SK-N-SH (cell line): ENCODE results near the gene MTMR12. TPM values are rescaled to one million over a fixed set of nuclear protein-coding genes. Genes with fewer than 3 reads are reported as not detected.

Experiments
- CTCF ChIA-PET: fragments of 300-600, 350-600 bp; formaldehyde crosslinking; extraction: SDS; loops from one replicate; lab custom pipeline; 2021; lab: Yijun Ruan, JAX
- POLR2A ChIA-PET: fragments of 350-600 bp; sonication (Branson Sonifier 250); formaldehyde crosslinking; extraction: SDS; loops from one replicate; lab custom pipeline; 2020; ENCODE audit warnings: antibody characterized with exemption, inconsistent platforms; lab: Yijun Ruan, JAX
- DNase-seq: peaks from one replicate; pipeline ENCODE4 v3.0.0; 2012
- H2AFZ ChIP-seq: fragments of 200-600 bp; sonication (generic); 2 replicates; pipeline ENCODE4 v1.8.1; 2016; ENCODE audit warnings: antibody characterized with exemption, mild to moderate bottlenecking, low read depth
- H3F3A ChIP-seq: fragments of 200-600 bp; sonication (generic); replicated peaks from 2 replicates; pipeline ENCODE3; 2016; ENCODE audit warnings: antibody characterized with exemption, mild to moderate bottlenecking; ENCODE audit not compliant: insufficient read depth
- H3K27ac ChIP-seq, 2 experiments: fragments of 200-500 bp in 1 of 2; fragments of 200-600 bp in 1 of 2; sonication (Bioruptor generic) in 1 of 2; sonication (generic), shearing (Covaris generic) in 1 of 2; 2 replicates each; pipeline versions ENCODE4 v1.5.1 to v1.6.1; 2014 to 2016; ENCODE audit warnings: low read depth in 2 of 2, inconsistent platforms in 1 of 2, low read length in 1 of 2, mild to moderate bottlenecking in 1 of 2, mixed read lengths in 1 of 2
- H3K27me3 ChIP-seq: fragments of 200-600 bp; sonication (generic), shearing (Covaris generic); 2 replicates; pipeline ENCODE4 v1.6.1; 2016; ENCODE audit warnings: mixed run types; ENCODE audit not compliant: insufficient read depth
- H3K36me3 ChIP-seq, 2 experiments: fragments of 200-500 bp in 1 of 2; fragments of 200-600 bp in 1 of 2; sonication (Bioruptor generic) in 1 of 2; sonication (generic) in 1 of 2; replicated peaks in 1 of 2; 2 replicates each; pipeline versions ENCODE3 to v1.5.1; 2014 to 2016; ENCODE audit warnings: low read length in 1 of 2, mild to moderate bottlenecking in 1 of 2; ENCODE audit not compliant: insufficient read depth in 2 of 2, control insufficient read depth in 1 of 2
- H3K4me1 ChIP-seq, 2 experiments: fragments of 200-500 bp in 1 of 2; fragments of 200-600 bp in 1 of 2; sonication (Bioruptor generic) in 1 of 2; sonication (generic), shearing (Covaris generic) in 1 of 2; 2 replicates each; pipeline versions ENCODE4 v1.5.1 to v1.6.1; 2014 to 2016; ENCODE audit warnings: low read depth in 1 of 2, low read length in 1 of 2, mixed run types in 1 of 2; ENCODE audit not compliant: insufficient read depth in 2 of 2, control insufficient read depth in 1 of 2
- H3K4me2 ChIP-seq: fragments of 200-600 bp; sonication (generic), shearing (Covaris generic); 2 replicates; pipeline ENCODE4 v1.6.1; 2017; ENCODE audit warnings: mixed run types
- H3K4me3 ChIP-seq, 2 experiments: fragments of 200-500 bp in 1 of 2; fragments of 200-600 bp in 1 of 2; sonication (Bioruptor generic) in 1 of 2; sonication (generic), shearing (Covaris generic) in 1 of 2; 2 replicates each; pipeline versions ENCODE4 v1.5.1 to v1.8.1; 2014 to 2016; ENCODE audit warnings: low read depth in 2 of 2, inconsistent platforms in 1 of 2, low read length in 1 of 2, mild to moderate bottlenecking in 1 of 2, mixed read lengths in 1 of 2, moderate library complexity in 1 of 2
- H3K79me2 ChIP-seq: fragments of 200-600 bp; sonication (generic); 2 replicates; pipeline ENCODE4 v1.8.1; 2017; ENCODE audit warnings: mild to moderate bottlenecking; ENCODE audit not compliant: insufficient read depth
- H3K9ac ChIP-seq: fragments of 200-600 bp; sonication (generic); 2 replicates; pipeline ENCODE4 v1.6.1; 2017; ENCODE audit warnings: mixed run types
- H3K9me2 ChIP-seq: fragments of 200-600 bp; sonication (generic); 2 replicates; pipeline ENCODE4 v1.6.1; 2017; ENCODE audit warnings: mixed run types
- H3K9me3 ChIP-seq: fragments of 200-600 bp; sonication (generic); 2 replicates; pipeline ENCODE4 v1.6.1; 2017; ENCODE audit warnings: mixed run types, mild to moderate bottlenecking, moderate library complexity
- H4K20me1 ChIP-seq: fragments of 200-600 bp; sonication (generic); 2 replicates; pipeline ENCODE4 v1.6.1; 2017; ENCODE audit warnings: mild to moderate bottlenecking, mixed run types; ENCODE audit not compliant: insufficient read depth
- CHD2 ChIP-seq: fragments of 150-350 bp; IDR thresholded peaks from 2 replicates; pipeline ENCODE4 v1.6.1; 2018; ENCODE audit warnings: low read length; ENCODE audit not compliant: partially characterized antibody
- EP300 ChIP-seq, 2 experiments: IDR thresholded peaks; 2 replicates each; pipeline versions ENCODE4 v1.4.0 to v1.6.1; 2012; ENCODE audit warnings: borderline replicate concordance in 1 of 2, low read depth in 1 of 2, low read length in 1 of 2
- EZH2phosphoT487 ChIP-seq: fragments of 200-600 bp; sonication (generic); IDR thresholded peaks from 2 replicates; pipeline ENCODE4 v1.6.1; 2017; ENCODE audit warnings: low read depth, mixed run types, mild to moderate bottlenecking, antibody characterized with exemption, moderate library complexity, borderline replicate concordance
- FOXJ3 ChIP-seq: sonication (generic); formaldehyde crosslinking; IDR thresholded peaks from 2 replicates; pipeline ENCODE4 v1.5.1; 2020; ENCODE audit warnings: mild to moderate bottlenecking, missing genetic modification reagents
- MAX ChIP-seq: IDR thresholded peaks from 2 replicates; pipeline ENCODE4 v1.4.0; 2012; ENCODE audit warnings: low read depth
- MEF2A ChIP-seq: IDR thresholded peaks from 2 replicates; pipeline ENCODE4 v1.4.0; 2012; ENCODE audit warnings: low read depth, borderline replicate concordance
- NFIC ChIP-seq: IDR thresholded peaks from 2 replicates; pipeline ENCODE4 v1.4.0; 2012; ENCODE audit warnings: borderline replicate concordance
- NRF1 ChIP-seq: IDR thresholded peaks from 2 replicates; pipeline ENCODE4 v1.6.1; 2012; ENCODE audit warnings: low read depth, mild to moderate bottlenecking, low read length
- PBX3 ChIP-seq: IDR thresholded peaks from 2 replicates; pipeline ENCODE4; 2012
- RAD21 ChIP-seq: IDR thresholded peaks from 2 replicates; pipeline ENCODE4 v1.6.1; 2012; ENCODE audit warnings: mild to moderate bottlenecking, low read length
- RFX5 ChIP-seq: IDR thresholded peaks from 2 replicates; pipeline ENCODE4 v1.6.1; 2012; ENCODE audit warnings: mild to moderate bottlenecking, improper control_type of control experiment, low read length
- SIN3A ChIP-seq: IDR thresholded peaks from 2 replicates; pipeline ENCODE4 v1.6.1; 2012; ENCODE audit warnings: low read depth, mild to moderate bottlenecking, low read length, moderate library complexity, borderline replicate concordance
- SMC3 ChIP-seq: IDR thresholded peaks from 2 replicates; pipeline ENCODE4 v1.6.1; 2012; ENCODE audit warnings: low read depth, low read length, improper control_type of control experiment
- TAF1 ChIP-seq: IDR thresholded peaks from 2 replicates; pipeline ENCODE4 v1.6.1; 2012; ENCODE audit warnings: low read depth, mild to moderate bottlenecking, low read length, moderate library complexity, borderline replicate concordance
- YY1 ChIP-seq: IDR thresholded peaks from 2 replicates; pipeline ENCODE4 v1.4.0; 2012; ENCODE audit warnings: low read depth, mild to moderate bottlenecking
- WGBS: methylation state at CpG from one replicate; pipeline ENCODE4 v1.1.6; 2017; ENCODE audit warnings: low lambda C conversion rate; 5-methylcytosine and 5-hydroxymethylcytosine counted together
- polyA plus RNA-seq, 3 experiments: library from polyadenylated mRNA; depleted of rRNA; stranded (reverse); fragments of >200 nt; gene quantifications; 2 replicates each; pipeline ENCODE4 v1.2.3, GENCODE V29; 2012
- TF ChIP-seq, protein P1 (sequence below): fragments of 200-600 bp; sonication (generic); IDR thresholded peaks from 2 replicates; pipeline ENCODE4 v1.6.1; 2017; ENCODE audit warnings: antibody characterized with exemption, mild to moderate bottlenecking, moderate library complexity
- TF ChIP-seq, protein P2 (sequence below): IDR thresholded peaks from 2 replicates; pipeline ENCODE4 v1.6.1; 2012; ENCODE audit warnings: mild to moderate bottlenecking, low read depth, low read length, moderate library complexity
- TF ChIP-seq, protein P3 (sequence below): fragments of 150-350 bp; IDR thresholded peaks from 2 replicates; pipeline ENCODE4 v1.6.1; 2017; ENCODE audit warnings: antibody characterized with exemption, low read length, low read depth, borderline replicate concordance
- TF ChIP-seq, protein P4 (sequence below): IDR thresholded peaks from 2 replicates; pipeline ENCODE4 v1.4.0; 2012; ENCODE audit warnings: low read depth, borderline replicate concordance

MTMR12 gene
- polyA plus RNA-seq, 1 of the 3 experiments (the other 2 are of a cell fraction), result 10.9 TPM

GRCh38 chr5:32182463-32183063 lies 130.2 kb downstream of the MTMR12 start:
- CTCF ChIA-PET, result no interaction called here

More at GRCh38 chr5:32182463-32183063, 130.2 kb downstream of the MTMR12 start:
- WGBS, result 84% methylated on average over 5 of the region's 5 CpGs
- no peak overlapping the region for H3K4me2 ChIP-seq
- H3K9me2 ChIP-seq, result no peaks in the 10 kb centered on the region
- no peaks in the 10 kb centered on the region for H3F3A ChIP-seq
- no peaks in the 10 kb centered on the region for H3K27me3 ChIP-seq
- H3K79me2 ChIP-seq, result no peaks in the 10 kb centered on the region
- no peaks in the 10 kb centered on the region for H3K36me3 ChIP-seq
- H3K9ac ChIP-seq, result no peak overlapping the region
- TF ChIP-seq NRF1 (no peak), MEF2A (no peak), YY1 (no peak), SMC3 (no peak), MAX (no peak), TAF1 (no peak), EZH2phosphoT487 (no peak), CHD2 (no peak), RFX5 (no peak), EP300 (IDR thresholded peaks at IDR 0.05; ENCODE audit: borderline replicate concordance in 1 of 2, low read depth in 1 of 2, low read length in 1 of 2) (no peak), SIN3A (no peak), NFIC (no peak), RAD21 (no peak), PBX3 (no peak), FOXJ3 (CRISPR knock-in tag) (no peak)
- TF ChIP-seq, protein P1, sequence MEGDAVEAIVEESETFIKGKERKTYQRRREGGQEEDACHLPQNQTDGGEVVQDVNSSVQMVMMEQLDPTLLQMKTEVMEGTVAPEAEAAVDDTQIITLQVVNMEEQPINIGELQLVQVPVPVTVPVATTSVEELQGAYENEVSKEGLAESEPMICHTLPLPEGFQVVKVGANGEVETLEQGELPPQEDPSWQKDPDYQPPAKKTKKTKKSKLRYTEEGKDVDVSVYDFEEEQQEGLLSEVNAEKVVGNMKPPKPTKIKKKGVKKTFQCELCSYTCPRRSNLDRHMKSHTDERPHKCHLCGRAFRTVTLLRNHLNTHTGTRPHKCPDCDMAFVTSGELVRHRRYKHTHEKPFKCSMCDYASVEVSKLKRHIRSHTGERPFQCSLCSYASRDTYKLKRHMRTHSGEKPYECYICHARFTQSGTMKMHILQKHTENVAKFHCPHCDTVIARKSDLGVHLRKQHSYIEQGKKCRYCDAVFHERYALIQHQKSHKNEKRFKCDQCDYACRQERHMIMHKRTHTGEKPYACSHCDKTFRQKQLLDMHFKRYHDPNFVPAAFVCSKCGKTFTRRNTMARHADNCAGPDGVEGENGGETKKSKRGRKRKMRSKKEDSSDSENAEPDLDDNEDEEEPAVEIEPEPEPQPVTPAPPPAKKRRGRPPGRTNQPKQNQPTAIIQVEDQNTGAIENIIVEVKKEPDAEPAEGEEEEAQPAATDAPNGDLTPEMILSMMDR, result no peak
- TF ChIP-seq, protein P2, sequence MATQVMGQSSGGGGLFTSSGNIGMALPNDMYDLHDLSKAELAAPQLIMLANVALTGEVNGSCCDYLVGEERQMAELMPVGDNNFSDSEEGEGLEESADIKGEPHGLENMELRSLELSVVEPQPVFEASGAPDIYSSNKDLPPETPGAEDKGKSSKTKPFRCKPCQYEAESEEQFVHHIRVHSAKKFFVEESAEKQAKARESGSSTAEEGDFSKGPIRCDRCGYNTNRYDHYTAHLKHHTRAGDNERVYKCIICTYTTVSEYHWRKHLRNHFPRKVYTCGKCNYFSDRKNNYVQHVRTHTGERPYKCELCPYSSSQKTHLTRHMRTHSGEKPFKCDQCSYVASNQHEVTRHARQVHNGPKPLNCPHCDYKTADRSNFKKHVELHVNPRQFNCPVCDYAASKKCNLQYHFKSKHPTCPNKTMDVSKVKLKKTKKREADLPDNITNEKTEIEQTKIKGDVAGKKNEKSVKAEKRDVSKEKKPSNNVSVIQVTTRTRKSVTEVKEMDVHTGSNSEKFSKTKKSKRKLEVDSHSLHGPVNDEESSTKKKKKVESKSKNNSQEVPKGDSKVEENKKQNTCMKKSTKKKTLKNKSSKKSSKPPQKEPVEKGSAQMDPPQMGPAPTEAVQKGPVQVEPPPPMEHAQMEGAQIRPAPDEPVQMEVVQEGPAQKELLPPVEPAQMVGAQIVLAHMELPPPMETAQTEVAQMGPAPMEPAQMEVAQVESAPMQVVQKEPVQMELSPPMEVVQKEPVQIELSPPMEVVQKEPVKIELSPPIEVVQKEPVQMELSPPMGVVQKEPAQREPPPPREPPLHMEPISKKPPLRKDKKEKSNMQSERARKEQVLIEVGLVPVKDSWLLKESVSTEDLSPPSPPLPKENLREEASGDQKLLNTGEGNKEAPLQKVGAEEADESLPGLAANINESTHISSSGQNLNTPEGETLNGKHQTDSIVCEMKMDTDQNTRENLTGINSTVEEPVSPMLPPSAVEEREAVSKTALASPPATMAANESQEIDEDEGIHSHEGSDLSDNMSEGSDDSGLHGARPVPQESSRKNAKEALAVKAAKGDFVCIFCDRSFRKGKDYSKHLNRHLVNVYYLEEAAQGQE, result no peak
- TF ChIP-seq, protein P3, sequence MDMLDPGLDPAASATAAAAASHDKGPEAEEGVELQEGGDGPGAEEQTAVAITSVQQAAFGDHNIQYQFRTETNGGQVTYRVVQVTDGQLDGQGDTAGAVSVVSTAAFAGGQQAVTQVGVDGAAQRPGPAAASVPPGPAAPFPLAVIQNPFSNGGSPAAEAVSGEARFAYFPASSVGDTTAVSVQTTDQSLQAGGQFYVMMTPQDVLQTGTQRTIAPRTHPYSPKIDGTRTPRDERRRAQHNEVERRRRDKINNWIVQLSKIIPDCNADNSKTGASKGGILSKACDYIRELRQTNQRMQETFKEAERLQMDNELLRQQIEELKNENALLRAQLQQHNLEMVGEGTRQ, result no peak
- TF ChIP-seq, protein P4, sequence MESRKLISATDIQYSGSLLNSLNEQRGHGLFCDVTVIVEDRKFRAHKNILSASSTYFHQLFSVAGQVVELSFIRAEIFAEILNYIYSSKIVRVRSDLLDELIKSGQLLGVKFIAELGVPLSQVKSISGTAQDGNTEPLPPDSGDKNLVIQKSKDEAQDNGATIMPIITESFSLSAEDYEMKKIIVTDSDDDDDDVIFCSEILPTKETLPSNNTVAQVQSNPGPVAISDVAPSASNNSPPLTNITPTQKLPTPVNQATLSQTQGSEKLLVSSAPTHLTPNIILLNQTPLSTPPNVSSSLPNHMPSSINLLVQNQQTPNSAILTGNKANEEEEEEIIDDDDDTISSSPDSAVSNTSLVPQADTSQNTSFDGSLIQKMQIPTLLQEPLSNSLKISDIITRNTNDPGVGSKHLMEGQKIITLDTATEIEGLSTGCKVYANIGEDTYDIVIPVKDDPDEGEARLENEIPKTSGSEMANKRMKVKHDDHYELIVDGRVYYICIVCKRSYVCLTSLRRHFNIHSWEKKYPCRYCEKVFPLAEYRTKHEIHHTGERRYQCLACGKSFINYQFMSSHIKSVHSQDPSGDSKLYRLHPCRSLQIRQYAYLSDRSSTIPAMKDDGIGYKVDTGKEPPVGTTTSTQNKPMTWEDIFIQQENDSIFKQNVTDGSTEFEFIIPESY, result no peak
- no peak overlapping the region for H2AFZ ChIP-seq
- POLR2A ChIA-PET, result no interaction called here
- H3K9me3 ChIP-seq, result peaks cover 3% of the 10 kb centered on the region
- no peak overlapping the region for H3K27ac ChIP-seq
- DNase-seq, result no peak
- no peaks in the 10 kb centered on the region for H4K20me1 ChIP-seq
- H3K4me1 ChIP-seq, result no peaks in the 10 kb centered on the region
- no peak overlapping the region for H3K4me3 ChIP-seq
